ENCODE measurements around the gene PDLIM5.
"Not testable (repeated sequence)": the region's sequence is repeated elsewhere in the genome, so short reads cannot be mapped to it uniquely, and the experiment has no call there.

Gene PDLIM5

DNA sequence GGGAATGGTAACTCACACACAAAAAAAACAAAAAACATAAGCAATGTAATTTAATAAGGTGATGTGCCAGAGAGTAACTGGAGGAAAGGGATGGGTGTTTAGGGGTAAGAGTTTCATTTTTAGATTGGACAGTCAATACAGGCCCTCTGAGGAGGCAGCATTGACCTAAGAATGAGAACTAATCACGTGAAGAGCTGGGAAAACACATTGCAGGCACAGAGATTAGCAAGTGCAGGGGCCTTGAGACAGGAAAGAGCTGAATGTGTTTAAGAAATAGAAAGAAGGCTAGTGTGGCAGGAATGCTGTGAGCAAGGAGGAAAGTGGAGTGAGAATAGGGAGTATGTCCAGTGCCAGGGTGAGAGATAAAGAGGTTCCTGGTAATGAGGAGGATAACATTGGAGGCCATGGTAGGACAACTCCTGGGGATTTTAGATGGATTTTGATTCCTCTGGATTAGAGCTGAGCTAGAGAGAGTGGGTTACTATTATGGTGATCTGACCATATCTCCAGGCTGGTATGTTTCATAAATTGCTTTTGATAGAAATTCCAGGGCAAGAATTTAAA lies 17.6 kb downstream of the PDLIM5 start:
- no peaks in the 10 kb centered on the region for H3K27me3 ChIP-seq (ENCODE audit: control insufficient read depth, insufficient read depth, low read length)
- H3K4me1 ChIP-seq, result no peaks in the 10 kb centered on the region
- H3K4me2 ChIP-seq (ENCODE audit: low read length), result no peak overlapping the region

GRCh38 chr4:94470132-94470531 lies 18.4 kb downstream of the PDLIM5 start:
- Histone ChIP-seq H3K79me2 (no peaks in the 10 kb centered on the region), H3K4me3 (ENCODE audit: low read depth, low read length) (no peak overlapping the region), H3K4me2 (ENCODE audit: low read length) (no peak overlapping the region), H3K9ac (no peak overlapping the region), H3K9me3 (ENCODE audit: control insufficient read depth, low read length) (no peaks in the 10 kb centered on the region), H3K36me3 (ENCODE audit: control insufficient read depth, insufficient read depth, low read length) (no peaks in the 10 kb centered on the region), H3K27me3 (ENCODE audit: control insufficient read depth, insufficient read depth, low read length) (no peaks in the 10 kb centered on the region), H3K27ac (no peak overlapping the region), H2AFZ (no peak overlapping the region), H3K4me1 (no peaks in the 10 kb centered on the region)
- no peak for TF ChIP-seq CTCF (IDR thresholded peaks at IDR 0.05)

More for the DNA sequence above, 17.6 kb downstream of the PDLIM5 start:
- TF ChIP-seq CTCF (IDR thresholded peaks at IDR 0.05), result no peak
- Histone ChIP-seq H3K9ac (no peak overlapping the region), H2AFZ (no peak overlapping the region), H3K36me3 (ENCODE audit: control insufficient read depth, insufficient read depth, low read length) (no peaks in the 10 kb centered on the region), H3K27ac (no peak overlapping the region), H3K79me2 (no peaks in the 10 kb centered on the region), H3K9me3 (ENCODE audit: control insufficient read depth, low read length) (no peaks in the 10 kb centered on the region), H3K4me3 (ENCODE audit: low read depth, low read length) (no peak overlapping the region)

- H3K27ac ChIP-seq; H3K9me3 ChIP-seq (ENCODE audit: control insufficient read depth, low read length); H3K4me1 ChIP-seq; H2AFZ ChIP-seq; H3K4me2 ChIP-seq (ENCODE audit: low read length); H3K9ac ChIP-seq; H3K79me2 ChIP-seq; H3K4me3 ChIP-seq (ENCODE audit: low read depth, low read length); H3K36me3 ChIP-seq (ENCODE audit: control insufficient read depth, insufficient read depth, low read length); H3K27me3 ChIP-seq (ENCODE audit: control insufficient read depth, insufficient read depth, low read length): not testable (repeated sequence)
Measured at GRCh38 chr4:94470782-94471181, 19.0 kb downstream of the PDLIM5 start.

GRCh38 chr4:94472056-94472826 lies 20.5 kb downstream of the PDLIM5 start:
- H3K9ac ChIP-seq, result no peak overlapping the region
- H2AFZ ChIP-seq, result no peak overlapping the region
- no peak overlapping the region for H3K4me2 ChIP-seq (ENCODE audit: low read length)
- no peak overlapping the region for H3K4me3 ChIP-seq (ENCODE audit: low read depth, low read length)
- no peaks in the 10 kb centered on the region for H3K27me3 ChIP-seq (ENCODE audit: control insufficient read depth, insufficient read depth, low read length)
- TF ChIP-seq CTCF (IDR thresholded peaks at IDR 0.05), result no peak
- H3K79me2 ChIP-seq, result no peaks in the 10 kb centered on the region
- H3K27ac ChIP-seq, result no peak overlapping the region
- H3K36me3 ChIP-seq (ENCODE audit: control insufficient read depth, insufficient read depth, low read length), result no peaks in the 10 kb centered on the region
- no peaks in the 10 kb centered on the region for H3K9me3 ChIP-seq (ENCODE audit: control insufficient read depth, low read length)
- H3K4me1 ChIP-seq, result no peaks in the 10 kb centered on the region

- Histone ChIP-seq H3K36me3 (ENCODE audit: control insufficient read depth, insufficient read depth, low read length) (no peaks in the 10 kb centered on the region), H3K9me3 (ENCODE audit: control insufficient read depth, low read length) (no peaks in the 10 kb centered on the region), H3K27ac (no peak overlapping the region), H3K27me3 (ENCODE audit: control insufficient read depth, insufficient read depth, low read length) (no peaks in the 10 kb centered on the region), H3K4me1 (no peaks in the 10 kb centered on the region), H3K9ac (no peak overlapping the region), H3K79me2 (no peaks in the 10 kb centered on the region), H3K4me3 (ENCODE audit: low read depth, low read length) (no peak overlapping the region), H3K4me2 (ENCODE audit: low read length) (no peak overlapping the region), H2AFZ (no peak overlapping the region)
- no peak for TF ChIP-seq CTCF (IDR thresholded peaks at IDR 0.05)
Measured at GRCh38 chr4:94475050-94475449, 23.3 kb downstream of the PDLIM5 start.

All from parathyroid adenoma (tissue), 2 donors.